G401.6 (cell line): ENCODE data around the gene ADAMTS3.
"Not testable (repeated sequence)": the region's sequence is repeated elsewhere in the genome, so short reads cannot be mapped to it uniquely, and the experiment has no call there.

Experiments used
- FAIRE-seq: peaks from 2 replicates; lab custom pipeline; 2012; peaks lifted over from hg19 to GRCh38; lab: Jason Lieb, UNC

Gene ADAMTS3

DNA sequence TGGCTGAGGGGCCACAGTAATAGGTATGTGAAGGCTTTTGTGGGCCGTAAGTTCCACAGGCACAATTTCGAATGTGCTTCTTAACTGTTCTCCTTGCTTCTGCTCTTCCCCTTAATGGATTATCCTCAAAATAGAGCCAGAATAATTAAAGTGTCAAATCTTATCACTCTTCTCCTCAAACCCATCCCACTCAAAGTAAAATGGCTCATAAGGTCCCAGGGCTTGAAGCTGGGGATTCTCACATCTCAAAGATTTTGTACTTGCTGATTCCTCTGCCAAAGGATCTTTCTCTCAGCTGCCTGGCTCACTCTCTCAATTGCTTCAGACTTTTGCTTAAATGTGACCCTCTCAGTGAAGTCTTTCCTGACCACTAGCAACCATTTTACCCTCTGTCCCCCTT lies 16.6 kb downstream of the ADAMTS3 start:
- no peak for FAIRE-seq

DNA sequence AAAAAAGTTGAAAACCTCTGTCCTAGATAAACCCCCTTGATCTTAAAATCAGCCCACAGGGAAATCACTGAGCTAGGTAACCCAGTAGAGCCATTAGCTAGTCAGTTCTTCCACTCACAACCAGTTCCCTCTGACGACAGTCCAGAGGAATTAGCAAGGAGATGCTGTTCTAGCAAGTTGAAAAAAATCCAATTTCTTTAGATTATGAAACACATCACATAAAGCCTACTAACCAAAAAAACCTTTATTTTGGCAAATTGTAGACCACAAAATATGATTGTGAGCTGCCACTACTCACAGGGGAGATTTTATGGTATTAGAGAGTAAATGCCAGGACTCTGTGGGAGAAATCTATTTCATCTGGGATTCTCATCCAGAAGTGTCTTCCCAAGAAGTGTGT lies 22.6 kb downstream of the ADAMTS3 start:
- FAIRE-seq: no peak

DNA sequence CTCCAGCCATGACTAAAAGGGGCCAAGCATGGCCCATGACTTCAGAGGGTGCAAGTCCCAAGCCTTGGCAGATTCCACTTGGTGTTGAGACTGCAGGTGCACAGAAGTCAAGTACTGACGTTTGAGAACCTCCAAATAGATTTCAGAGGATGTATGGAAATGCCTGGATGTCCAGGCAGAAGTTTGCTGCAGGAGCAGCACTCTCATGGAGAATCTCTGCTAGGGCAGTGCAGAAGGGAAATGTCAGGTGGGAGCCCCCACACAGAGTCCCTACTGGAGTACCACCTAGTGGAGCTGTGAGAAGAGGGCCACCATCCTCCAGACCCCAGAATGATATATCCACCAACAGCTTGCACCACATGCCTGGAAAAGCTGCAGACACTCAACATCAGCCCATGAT lies 28.3 kb downstream of the ADAMTS3 start:
- not testable (repeated sequence) for FAIRE-seq

DNA sequence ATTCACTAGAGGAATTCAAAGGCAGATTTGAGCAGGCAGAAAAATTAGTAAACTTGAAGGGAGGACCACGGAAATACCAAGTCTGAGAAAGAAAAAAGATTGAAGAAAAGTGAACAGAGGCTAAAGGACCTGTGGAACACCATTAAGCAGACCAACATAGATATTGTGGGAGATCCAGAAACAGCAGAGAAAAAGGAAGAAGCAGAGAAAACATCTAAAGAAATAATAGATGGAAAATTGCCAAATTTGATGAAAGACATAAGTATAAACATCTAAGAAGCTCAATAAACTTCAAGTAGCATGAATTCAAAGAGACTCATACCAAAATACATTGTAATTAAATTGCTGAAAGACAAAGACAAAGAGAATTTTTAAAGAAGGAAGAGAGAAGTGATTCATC lies 31.0 kb downstream of the ADAMTS3 start:
- no peak for FAIRE-seq

DNA sequence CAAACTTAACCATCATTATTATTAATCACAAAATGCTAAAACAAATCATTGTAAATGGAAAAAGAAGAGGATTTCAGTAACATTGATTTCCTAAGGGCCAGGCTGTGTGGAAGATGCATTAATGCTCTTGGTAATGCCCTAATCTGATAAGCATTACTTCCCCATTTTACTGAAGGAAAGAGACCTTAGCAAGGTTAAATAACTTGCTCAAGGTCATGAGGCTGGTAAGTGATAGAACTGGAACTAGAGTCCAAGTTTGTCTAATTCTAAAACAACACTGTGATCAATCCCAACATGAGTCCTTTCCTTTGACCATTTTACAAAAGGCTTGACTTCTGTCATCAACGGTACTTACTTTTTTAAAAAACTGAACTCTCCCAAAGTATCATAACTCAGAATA lies 32.6 kb downstream of the ADAMTS3 start:
- FAIRE-seq: peak; percentile 37

DNA sequence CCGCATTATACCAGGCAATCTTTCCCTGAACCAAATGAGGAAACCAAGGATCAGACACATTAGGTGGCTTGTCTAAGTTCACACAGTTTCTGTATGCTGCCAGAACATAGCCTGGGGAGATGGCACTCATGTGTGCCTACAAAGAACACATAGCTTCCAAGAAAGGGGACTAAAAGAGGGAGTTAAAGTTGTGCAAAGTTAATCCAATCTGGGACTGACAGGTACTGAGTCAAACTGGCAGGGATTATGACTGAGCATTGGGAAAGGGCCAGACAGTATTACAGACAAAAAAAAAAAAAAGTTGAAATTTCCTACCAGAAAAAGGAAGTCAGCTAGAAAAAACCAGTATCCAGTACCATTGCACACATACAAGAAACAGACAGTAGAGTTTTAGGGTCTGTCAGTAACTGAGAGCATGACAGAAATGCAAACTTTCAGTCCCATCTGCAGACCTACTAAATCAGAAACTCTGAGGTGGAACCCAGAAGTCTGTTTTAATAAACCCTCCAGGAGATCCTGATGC lies 37.2 kb downstream of the ADAMTS3 start:
- no peak for FAIRE-seq

DNA sequence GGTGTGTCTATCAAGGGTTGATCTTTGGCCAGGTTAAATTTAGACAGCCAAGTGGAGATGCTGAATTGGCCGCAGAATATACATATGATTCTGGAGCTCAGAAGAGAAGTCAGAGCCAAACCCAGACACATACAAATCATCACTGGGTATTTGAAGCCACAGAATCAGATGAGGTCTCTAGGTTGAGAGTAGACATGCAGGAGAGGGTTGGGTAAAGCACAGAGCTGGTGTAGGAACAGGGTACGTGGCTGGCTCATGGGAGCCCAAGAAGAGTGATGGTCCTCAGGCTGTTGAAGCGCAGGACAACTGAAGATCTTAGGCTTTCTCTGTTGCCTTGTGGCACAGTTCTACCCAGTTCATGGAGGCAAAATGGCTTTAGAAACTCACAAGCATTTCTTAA lies 37.7 kb downstream of the ADAMTS3 start:
- no peak for FAIRE-seq

DNA sequence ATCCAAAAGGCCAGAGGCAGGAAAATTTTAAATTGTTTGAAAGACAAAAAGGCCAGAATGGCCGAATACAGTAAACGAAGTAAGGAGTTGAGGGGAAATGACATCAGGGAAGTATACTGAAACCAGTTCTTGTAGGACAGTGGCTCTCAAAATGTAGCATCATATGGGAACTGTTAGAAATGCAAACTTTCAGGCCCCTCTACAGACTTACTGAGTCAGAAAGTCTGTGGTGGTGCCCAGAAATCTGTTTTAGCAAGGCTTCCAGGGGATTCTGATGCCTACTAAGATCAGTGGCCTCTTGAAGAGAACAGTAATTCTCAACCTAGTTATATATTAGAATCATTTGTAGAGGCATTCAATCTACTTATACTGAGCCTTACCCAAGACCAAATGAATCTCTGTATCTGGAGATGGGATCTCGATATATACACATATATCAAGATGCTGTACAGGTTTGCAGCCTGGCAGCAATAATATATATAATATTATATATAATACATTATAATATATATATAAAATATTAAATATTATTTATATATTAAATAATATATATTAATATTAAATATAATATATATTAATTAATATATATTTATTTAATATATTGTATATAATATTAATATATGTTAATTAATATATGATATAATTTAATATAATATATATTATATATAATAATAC lies 39.7 kb downstream of the ADAMTS3 start:
- FAIRE-seq: no peak

DNA sequence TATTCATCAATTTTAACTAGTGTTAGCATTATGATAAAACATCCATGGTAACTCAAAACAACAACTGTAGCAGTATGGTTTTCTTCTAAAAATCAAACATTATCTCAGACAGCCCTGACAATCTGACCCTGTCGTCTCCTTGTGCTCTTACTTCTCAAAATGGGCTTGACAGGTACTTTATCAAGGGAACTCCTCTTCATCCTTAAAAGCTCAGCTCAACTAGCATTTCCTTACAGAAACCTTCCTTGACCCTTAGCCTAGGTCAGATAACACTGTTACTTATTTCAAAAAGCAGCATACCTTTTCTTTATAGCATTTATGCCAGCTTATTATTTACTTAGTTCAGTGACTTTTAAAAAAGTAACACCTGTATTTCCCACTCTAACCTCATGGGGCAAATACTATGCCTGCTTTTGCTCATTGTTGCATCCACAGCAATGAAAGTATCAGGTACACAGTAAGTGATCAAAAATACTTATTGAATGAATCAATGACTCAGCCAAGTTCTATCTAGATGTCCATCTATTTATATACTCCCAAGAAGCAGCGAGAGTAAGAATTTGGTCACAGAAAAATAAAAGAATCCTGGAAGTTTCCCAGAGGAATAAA lies 41.9 kb downstream of the ADAMTS3 start:
- FAIRE-seq: peak; percentile 13

DNA sequence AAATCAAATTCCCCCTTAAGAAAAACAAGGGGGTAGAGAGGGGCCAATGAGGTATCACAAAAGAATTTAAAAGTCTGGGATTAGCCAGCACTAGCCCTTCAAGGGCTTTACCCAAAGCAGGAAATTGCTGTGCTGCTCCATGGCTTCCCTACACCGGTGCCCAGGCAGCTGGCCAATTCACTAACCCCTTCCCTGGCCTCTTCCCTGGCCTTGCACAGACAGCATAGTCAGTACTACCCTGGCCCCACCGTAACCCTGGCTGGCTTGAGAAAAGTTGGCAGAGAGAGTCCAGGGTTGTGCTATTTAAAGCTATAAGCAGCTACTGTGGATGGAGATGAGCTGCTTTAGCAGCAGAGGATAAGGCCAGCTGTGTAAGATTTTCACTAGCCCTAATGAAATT lies 43.1 kb downstream of the ADAMTS3 start:
- no peak for FAIRE-seq

DNA sequence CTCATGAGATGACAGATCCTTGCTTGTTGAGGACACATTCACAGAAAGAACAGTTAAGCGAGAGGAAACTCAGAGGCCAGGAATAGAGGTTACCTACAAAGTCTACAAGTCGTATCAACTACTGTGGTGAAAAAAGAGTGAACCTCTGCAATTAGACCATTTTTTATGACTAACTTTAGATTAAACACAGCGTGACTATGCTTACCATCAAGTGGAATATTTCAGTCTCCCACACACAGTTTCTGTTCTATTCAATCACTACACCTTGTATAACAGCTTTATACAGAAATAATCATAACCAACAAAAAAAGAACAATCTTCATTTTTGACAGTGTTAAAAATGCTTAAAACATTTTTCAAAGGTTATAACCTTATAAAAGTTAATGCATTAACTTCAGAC lies 46.6 kb downstream of the ADAMTS3 start:
- no peak for FAIRE-seq

DNA sequence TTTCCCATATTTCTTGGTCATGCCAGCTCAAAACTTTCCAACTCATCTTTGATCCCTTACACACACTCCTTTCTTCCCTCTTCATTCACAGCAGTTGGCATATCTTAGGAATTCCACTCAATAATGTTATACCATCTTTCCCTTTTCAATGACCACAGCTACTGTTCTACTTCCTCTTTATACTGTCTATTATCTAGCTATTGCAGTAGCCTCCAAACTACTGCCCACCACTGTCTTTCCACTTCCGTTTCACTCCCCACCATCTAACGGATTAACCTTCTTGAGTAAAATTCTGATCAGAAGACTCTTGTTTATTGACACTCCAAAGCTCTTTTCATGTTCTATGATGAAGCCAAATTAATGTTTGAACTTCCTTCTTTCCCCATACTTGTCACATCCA lies 55.8 kb downstream of the ADAMTS3 start:
- no peak for FAIRE-seq

DNA sequence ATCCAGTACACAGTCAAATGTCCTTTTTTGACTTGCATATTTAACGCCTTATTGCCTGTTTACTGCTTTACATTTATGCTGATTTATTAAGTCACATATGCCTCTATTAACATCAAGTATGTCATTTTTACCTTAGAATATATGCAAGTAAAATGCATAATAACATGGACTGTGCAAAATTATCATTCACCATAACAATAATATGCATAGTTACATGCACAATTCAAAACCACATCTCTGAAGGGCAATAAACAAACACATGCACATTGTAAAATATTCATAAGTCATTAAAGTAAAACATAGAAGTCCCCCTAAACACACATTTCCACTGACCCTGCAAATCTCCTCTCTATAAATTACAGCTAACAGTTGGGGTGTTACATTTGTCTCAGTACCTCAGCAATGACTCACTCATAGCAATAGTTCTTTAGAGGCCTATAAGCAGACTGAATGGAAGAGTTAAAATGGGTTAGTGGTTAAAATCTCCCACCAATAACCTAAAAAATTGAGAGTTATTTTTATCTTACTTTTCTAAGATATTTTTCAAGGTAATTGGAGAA lies 61.1 kb downstream of the ADAMTS3 start:
- FAIRE-seq: no peak

DNA sequence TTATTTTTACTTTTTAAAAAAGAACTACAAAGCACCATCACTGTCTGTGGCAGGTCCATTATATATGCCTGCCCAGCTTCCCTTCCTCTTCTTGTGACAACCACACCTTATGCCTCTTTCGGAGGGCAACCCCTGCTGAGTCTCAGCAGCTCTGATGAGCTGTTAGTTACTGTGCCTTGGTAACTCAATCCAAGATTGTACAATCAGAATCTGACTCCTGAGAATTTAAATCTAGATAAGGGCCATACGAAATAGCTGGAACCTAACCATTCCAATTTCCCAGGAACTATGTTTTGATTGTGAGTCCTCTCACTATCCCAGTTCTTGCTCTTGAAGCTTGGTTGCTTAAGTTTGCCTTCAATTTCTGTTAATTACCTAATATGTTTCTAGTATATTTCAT lies 61.9 kb downstream of the ADAMTS3 start:
- no peak for FAIRE-seq

DNA sequence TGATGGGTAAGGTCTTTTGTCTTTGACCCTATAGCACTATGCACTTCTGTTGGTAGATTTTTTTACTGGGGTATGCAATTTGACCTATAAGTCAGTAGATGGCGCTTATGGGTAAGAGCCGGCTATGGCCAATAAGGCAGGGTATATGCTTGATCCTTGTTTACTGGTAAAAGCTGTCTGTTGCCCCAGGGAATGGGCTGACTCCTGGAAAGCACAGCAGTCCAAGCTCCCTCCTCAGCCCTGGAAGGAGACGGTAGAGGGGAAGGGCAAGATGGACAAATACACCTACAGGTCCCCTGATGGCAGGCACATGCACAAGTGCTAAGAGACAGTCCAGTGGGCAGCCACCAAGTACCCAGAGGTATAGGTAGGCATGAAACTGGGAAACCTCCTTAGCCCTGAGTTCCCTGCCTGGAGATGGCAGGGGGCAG lies 63.7 kb downstream of the ADAMTS3 start:
- FAIRE-seq: peak; percentile 84

DNA sequence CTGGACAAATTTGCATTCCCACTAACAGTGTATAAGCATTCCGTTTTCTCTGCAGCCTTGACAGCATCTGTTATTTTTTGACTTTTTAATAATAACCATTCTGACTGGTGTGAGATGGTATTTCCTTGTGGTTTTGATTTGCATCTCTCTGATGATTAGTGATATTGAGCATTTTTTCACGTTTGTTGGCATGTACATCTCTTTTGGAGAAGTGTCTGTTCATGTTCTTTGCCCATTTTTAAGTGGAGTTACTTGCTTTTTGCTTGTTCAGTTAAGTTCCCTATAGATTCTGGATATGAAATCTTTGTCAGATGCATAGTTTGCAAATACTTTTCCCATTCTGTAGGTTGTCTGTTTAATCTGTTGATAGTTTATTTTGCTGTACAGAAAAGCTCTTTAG lies 68.8 kb downstream of the ADAMTS3 start:
- FAIRE-seq: peak; percentile 34

DNA sequence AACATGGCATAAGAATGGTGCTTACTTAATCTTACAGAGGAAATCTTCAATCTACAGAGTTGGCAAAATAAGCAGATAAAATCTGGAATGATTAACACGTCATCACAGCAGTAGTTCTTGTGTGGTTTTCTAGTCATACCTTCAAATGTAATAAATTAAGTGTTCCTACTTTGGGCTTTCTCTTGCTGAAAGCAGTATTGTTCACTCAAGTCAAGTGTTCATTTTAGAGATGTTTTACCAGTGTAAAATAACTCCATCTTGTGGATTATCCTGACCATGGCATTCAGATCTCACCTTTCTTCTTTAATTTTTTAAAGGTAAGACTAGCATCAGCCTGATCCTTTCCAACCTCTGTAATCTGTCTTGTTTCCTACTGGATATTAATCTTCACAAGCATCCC lies 72.9 kb downstream of the ADAMTS3 start:
- peak; percentile 93 for FAIRE-seq

DNA sequence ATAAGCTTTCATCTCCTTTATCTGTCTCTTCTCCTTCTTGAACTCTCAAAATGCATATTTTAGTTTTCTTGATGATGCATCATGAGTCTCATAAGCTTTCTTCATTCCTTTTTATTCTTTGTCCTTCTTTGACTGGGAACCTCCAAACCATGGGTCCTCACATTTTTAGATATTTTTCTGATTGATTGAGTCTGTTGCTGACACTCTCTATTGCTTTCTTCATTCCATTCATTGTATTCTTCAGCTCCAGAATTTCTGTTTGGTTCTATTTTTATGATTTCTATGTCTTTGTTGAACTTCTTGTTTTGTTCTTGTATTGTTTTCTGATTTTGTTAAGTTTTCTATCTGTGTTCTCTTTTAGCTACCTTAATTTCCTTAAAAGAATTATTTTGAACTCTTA lies 74.9 kb downstream of the ADAMTS3 start:
- no peak for FAIRE-seq

DNA sequence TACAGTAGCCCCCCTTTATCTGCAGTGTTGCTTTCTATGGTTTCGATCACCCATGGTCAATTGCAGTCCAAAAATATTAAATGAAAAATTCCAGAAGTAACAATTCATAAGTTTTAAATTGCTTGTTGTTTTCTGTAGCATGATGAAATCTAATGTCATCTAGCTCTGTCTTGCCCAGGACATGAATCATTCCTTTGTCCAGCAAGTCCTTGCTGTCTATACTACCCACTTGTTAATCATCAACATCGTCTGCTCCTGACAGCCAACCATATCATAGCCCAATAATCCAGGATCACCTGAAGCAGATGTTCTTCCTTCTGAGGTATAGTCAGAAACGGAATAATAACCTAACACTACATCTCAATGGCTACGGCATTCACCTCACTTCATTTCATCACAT lies 79.8 kb downstream of the ADAMTS3 start:
- FAIRE-seq: no peak

DNA sequence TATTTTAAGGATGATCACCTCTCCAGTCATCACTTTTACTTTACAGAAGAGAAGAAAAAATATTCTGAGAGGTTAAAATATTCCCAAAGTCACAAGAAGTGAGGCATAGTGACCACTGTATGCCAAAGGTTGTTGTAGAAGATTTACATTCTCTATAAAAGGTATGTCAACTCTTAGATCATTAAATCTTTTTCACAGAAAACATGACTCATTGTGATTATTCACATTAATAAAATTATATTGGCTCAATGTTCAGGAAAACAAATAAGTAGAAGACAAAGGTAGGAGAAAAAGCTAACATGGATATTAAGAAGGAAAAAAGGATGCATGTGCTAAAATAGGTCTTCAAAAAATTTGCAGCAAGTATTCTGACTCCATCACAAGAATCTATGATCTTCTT lies 82.0 kb downstream of the ADAMTS3 start:
- FAIRE-seq: no peak

DNA sequence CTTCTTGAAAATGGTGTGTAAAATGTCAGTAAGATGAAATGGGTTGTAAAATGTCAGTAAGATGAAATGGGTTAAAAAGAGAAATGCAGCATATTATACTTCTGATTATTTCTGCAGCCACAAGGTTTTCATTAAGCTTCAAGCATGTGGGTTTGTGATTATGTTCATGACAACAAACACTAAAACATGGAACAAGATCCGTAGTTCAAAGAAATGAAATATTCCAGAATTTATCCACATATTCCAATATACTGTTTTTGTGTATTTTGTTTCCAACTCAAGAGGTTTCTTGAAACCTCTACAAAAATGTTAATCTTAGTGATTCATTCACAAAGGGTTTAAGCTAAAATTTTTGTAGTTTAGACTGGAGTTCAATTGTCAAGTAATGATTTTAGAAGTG lies 84.0 kb downstream of the ADAMTS3 start:
- FAIRE-seq: peak; percentile 54

DNA sequence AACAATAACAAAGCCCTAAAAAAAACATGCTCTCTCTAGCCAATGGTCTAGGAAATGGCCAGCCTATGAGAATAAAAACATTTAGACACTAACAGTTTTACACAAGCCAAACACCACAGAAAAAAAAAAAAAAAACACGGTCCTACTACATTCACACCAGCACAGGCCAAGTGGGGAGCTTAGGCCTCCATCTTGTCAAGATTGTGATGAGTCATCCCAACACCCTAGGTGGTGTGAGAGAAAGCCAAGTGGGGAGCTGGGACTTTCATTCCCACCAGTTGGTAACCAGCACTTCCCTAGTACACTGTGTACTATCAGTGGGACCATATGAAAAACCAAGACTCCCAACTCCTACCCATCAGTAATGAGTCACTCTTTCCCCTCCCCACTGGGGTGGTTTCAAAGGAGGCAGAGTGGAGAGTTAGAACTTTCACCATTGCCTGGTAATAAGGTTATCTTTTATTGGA lies 95.6 kb downstream of the ADAMTS3 start:
- no peak for FAIRE-seq

DNA sequence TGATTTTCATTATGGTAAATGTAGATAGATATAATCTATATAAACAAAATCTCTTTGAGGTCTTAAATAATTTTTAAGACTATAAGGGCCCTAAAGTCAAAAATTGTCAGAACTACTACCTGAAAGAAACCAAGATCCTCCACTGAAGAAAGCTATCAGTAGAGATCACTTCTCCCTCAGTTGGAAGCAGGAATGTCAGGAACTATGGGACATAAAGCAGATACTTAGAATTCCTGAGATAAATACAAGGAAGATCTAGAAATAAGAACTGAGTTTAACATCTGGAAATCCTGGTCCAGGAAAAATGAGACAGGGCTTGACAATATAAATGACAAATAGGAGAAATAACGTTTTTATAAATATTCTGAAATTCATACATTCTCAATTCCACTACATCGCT lies 97.2 kb downstream of the ADAMTS3 start:
- no peak for FAIRE-seq
